ENCODE measurements around the gene ZNF831. TPM values are rescaled to one million over a fixed set of nuclear protein-coding genes. Genes with fewer than 3 reads are reported as not detected.

ZNF831 gene
- total RNA-seq, 3 donors from 2014 or later (not counting 1 experiment from before 2014, with no cell fraction given): 24.8 to 42.0 (median 40.2) TPM

DNA sequence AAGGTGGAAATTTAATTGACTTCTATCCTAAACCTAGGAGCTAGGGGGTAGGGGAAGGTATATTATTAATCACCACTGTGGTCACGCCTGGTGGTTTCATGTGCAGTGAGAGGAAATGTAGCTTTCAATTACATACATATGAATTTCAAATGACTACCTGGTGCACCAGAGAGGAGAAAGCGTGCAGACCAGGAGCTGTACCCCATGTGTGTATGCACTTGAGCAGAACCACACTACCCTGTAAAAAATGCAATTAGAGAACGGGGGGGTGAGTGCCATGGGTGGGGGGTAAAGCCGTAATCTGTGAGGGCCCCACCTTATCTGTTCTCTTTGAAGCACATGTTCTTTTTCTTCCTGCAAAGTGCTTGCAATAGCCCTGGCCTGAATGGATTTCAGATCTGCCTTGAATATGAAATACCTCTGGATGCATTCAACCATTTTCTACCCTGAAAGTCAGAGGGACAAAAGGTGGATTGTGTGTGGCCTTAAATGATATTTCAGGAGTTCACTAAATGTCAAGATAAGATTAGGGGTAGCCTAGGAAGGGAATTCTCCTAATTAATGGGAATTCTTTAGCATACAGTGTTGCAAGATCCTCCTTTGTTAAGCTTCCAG, 105.9 kb downstream of the ZNF831 start:
- peak in 1 of 3 donors; percentile 57 for ATAC-seq
- no peak for DNase-seq
- H3K27me3 ChIP-seq (ENCODE audit: control insufficient read depth, insufficient read depth, low read length): peaks cover 7% of the 10 kb centered on the region
- no peaks in the 10 kb centered on the region for H3K36me3 ChIP-seq (ENCODE audit: control insufficient read depth, insufficient read depth, low read length)
- peaks cover 9% of the 10 kb centered on the region for H3K36me3 Mint-ChIP-seq
- 20% methylated on average over 3 of the region's 4 CpGs for WGBS (ENCODE audit: insufficient coverage)
- peak overlapping the region; percentile 25 for H3K4me3 Mint-ChIP-seq
- peaks cover 15% of the 10 kb centered on the region for H3K4me1 ChIP-seq (ENCODE audit: control insufficient read depth, insufficient read depth, low read length)
- H3K9me3 Mint-ChIP-seq: no peaks in the 10 kb centered on the region
- no peak overlapping the region for H3K4me3 ChIP-seq (ENCODE audit: low read length)
- intact Hi-C loops (cut with micrococcal nuclease): no loop called here
- H3K27me3 Mint-ChIP-seq (ENCODE audit: low read depth in 2 of 2): peaks cover 20 to 21% of the 10 kb centered on the region in 2 donors
- H3K4me1 Mint-ChIP-seq: peaks cover 35 to 41% of the 10 kb centered on the region in 2 donors
- no peak for TF ChIP-seq CTCF (IDR thresholded peaks at IDR 0.05)
- no peak overlapping the region for H3K27ac Mint-ChIP-seq
- H3K27ac ChIP-seq (ENCODE audit: low read length): no peak overlapping the region
- no peaks in the 10 kb centered on the region for H3K9me3 ChIP-seq (ENCODE audit: control insufficient read depth, insufficient read depth, low read length)

DNA sequence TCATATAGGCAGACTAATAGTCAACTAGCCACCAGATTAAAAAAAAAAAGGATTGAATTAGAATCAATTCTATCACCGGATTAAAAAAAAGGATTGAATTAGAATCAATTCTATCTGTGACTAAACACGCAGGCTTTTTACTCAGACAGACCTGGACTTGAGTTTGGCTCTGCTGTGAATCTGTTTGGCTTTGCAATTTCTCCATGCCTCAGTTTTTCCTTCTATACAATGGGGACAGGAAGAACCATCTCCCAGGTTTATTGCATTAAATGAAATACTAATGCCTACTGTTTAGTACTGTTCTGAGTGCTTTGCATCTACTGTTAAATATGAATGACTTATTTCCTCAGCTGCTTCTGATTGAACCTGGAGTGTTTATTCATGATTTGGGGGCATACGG, 106.8 kb downstream of the ZNF831 start:
- Mint-ChIP-seq H3K27me3 (ENCODE audit: low read depth in 2 of 2) (peaks cover 19 to 21% of the 10 kb centered on the region in 2 donors), H3K36me3 (peaks cover 9% of the 10 kb centered on the region), H3K4me1 (peaks cover 42 to 46% of the 10 kb centered on the region in 2 donors), H3K27ac (no peak overlapping the region), H3K4me3 (no peak overlapping the region), H3K9me3 (no peaks in the 10 kb centered on the region)
- Histone ChIP-seq H3K9me3 (ENCODE audit: control insufficient read depth, insufficient read depth, low read length) (no peaks in the 10 kb centered on the region), H3K4me1 (ENCODE audit: control insufficient read depth, insufficient read depth, low read length) (peaks cover 19% of the 10 kb centered on the region), H3K4me3 (ENCODE audit: low read length) (no peak overlapping the region), H3K27me3 (ENCODE audit: control insufficient read depth, insufficient read depth, low read length) (peaks cover 7% of the 10 kb centered on the region), H3K36me3 (ENCODE audit: control insufficient read depth, insufficient read depth, low read length) (no peaks in the 10 kb centered on the region), H3K27ac (ENCODE audit: low read length) (no peak overlapping the region)
- intact Hi-C loops (cut with micrococcal nuclease): no loop called here
- no peak for TF ChIP-seq CTCF (IDR thresholded peaks at IDR 0.05)
- ATAC-seq (no peak), DNase-seq (no peak)
- WGBS (ENCODE audit: insufficient coverage): 97% methylated on average over 3 of the region's 3 CpGs

DNA sequence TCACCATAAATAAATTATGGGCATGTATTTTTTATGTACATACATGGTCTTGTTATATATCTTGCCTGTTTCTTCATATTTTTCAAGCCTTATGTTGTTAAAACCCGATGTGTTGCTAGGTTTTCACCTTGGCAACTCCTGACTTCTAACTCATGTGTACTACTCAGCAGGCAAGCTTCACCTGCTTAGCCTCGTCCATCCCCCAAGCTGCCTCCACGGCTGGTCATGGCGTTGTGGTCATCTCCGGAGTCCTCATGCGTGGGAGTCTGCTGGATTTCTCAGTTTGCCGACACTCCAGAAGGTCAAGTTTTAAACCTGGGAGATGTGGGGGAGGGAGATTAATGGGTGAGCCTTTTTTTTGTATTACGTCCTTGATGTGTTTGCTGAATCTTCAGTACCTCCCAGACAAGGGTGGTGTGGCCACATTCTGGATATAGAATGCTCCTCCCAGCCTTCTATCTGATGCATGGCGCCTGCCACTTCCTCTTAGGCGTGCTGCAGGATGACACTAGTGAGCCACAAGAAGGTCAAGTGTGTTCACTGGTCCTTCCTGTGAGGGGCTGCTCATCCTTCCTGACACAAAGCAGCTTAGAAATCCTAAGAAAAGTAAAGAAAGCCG, 110.2 kb downstream of the ZNF831 start:
- Mint-ChIP-seq H3K4me1 (peaks cover 32 to 36% of the 10 kb centered on the region in 2 donors), H3K4me3 (peak overlapping the region; percentile 67), H3K9me3 (no peaks in the 10 kb centered on the region), H3K27me3 (ENCODE audit: low read depth in 2 of 2) (peaks cover 8 to 14% of the 10 kb centered on the region in 2 donors), H3K36me3 (no peaks in the 10 kb centered on the region), H3K27ac (no peak overlapping the region)
- Histone ChIP-seq H3K27me3 (ENCODE audit: control insufficient read depth, insufficient read depth, low read length) (peaks cover 2% of the 10 kb centered on the region), H3K27ac (ENCODE audit: low read length) (no peak overlapping the region), H3K4me1 (ENCODE audit: control insufficient read depth, insufficient read depth, low read length) (peaks cover 16% of the 10 kb centered on the region), H3K4me3 (ENCODE audit: low read length) (no peak overlapping the region), H3K36me3 (ENCODE audit: control insufficient read depth, insufficient read depth, low read length) (no peaks in the 10 kb centered on the region), H3K9me3 (ENCODE audit: control insufficient read depth, insufficient read depth, low read length) (no peaks in the 10 kb centered on the region)
- no peak for DNase-seq
- 61% methylated on average over 11 of the region's 11 CpGs for WGBS (ENCODE audit: insufficient coverage)
- peak in 1 of 3 donors; percentile 40 for ATAC-seq
- no peak for TF ChIP-seq CTCF (IDR thresholded peaks at IDR 0.05)
- intact Hi-C loops (cut with micrococcal nuclease): no loop called here

Data from natural killer cell (primary cell).